Neural progenitor cell (in vitro differentiated cells): Measurements from ENCODE around the gene CDK1.

Experiments used
- EZH2 ChIP-seq: fragments of 200-600 bp; sonication (generic); IDR thresholded peaks from 2 replicates; pipeline ENCODE4 v1.6.1; 2017; ENCODE audit warnings: antibody characterized with exemption, mild to moderate bottlenecking, moderate library complexity
- EZH2phosphoT487 ChIP-seq: fragments of 200-600 bp; sonication (generic); IDR thresholded peaks from 2 replicates; pipeline ENCODE4 v1.6.1; 2017; ENCODE audit warnings: antibody characterized with exemption
- TF ChIP-seq, protein P1 (sequence below): fragments of 200-600 bp; sonication (generic); IDR thresholded peaks from 2 replicates; pipeline ENCODE4 v1.5.1; 2017; ENCODE audit warnings: antibody characterized with exemption, mild to moderate bottlenecking

DNA sequence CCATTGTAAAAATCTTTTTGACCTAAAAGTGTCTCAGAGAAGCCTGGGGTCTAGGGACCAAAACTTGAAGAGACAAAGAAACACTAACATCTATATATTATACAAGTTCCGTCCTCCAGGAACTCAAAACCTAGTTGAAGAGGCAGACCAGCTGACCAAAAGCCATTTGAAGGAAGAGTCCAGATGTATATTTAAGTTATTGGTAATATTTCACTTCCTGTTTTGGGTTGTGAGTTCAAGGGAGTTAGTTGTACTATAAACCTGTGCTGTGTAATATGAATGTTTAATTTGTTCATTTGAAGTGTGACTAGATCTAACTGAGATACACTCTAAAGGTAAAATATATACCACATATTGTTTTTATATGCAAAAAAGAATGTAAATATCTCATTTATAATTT lies 45.0 kb downstream of the CDK1 start:
- TF ChIP-seq, protein P1, sequence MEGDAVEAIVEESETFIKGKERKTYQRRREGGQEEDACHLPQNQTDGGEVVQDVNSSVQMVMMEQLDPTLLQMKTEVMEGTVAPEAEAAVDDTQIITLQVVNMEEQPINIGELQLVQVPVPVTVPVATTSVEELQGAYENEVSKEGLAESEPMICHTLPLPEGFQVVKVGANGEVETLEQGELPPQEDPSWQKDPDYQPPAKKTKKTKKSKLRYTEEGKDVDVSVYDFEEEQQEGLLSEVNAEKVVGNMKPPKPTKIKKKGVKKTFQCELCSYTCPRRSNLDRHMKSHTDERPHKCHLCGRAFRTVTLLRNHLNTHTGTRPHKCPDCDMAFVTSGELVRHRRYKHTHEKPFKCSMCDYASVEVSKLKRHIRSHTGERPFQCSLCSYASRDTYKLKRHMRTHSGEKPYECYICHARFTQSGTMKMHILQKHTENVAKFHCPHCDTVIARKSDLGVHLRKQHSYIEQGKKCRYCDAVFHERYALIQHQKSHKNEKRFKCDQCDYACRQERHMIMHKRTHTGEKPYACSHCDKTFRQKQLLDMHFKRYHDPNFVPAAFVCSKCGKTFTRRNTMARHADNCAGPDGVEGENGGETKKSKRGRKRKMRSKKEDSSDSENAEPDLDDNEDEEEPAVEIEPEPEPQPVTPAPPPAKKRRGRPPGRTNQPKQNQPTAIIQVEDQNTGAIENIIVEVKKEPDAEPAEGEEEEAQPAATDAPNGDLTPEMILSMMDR: no peak
- TF ChIP-seq EZH2 (no peak), EZH2phosphoT487 (no peak)
